ENCODE data around the gene TNFRSF19.
"Not testable (repeated sequence)": the region's sequence is repeated elsewhere in the genome, so short reads cannot be mapped to it uniquely, and the experiment has no call there.

The TNFRSF19 gene, protein sequence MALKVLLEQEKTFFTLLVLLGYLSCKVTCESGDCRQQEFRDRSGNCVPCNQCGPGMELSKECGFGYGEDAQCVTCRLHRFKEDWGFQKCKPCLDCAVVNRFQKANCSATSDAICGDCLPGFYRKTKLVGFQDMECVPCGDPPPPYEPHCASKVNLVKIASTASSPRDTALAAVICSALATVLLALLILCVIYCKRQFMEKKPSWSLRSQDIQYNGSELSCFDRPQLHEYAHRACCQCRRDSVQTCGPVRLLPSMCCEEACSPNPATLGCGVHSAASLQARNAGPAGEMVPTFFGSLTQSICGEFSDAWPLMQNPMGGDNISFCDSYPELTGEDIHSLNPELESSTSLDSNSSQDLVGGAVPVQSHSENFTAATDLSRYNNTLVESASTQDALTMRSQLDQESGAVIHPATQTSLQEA

DNA sequence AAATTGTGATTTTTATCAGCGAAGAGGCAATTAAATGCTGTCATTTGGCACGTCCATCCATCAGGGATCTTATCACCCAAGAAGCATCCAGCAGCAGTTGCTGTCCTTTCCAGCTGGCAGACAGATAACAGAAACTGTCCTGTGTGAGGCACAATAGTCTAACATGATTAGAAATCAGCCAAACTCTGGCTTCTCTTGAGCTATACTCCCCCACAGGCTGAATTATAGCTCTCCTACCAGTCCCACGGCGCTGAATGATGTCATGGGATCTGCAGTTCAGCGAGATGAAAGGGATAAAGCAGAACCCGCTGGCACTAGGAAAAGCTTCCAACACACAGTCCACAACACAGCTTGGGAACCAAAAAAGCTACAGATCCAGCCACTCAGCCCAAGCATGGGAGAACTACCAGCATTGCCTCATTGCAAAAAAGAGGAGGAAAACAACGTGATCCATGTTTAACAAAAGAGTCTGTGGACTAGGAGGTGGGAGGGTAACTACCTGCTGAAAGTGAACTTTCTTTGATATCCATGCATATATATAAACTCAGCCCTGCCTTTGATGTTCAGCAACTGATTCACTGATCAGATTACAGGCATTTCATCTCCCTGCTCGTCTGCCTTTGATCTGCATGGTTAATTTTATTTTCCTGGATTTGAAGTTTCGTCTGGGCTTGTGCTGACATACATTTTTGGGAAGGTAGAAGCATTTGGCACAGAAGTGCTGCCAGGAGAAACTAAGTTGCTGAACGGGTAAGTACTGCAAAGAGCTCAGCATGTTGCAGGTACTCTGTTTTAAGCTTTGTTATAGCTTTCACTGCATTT, at the start of gene TNFRSF19:
Gene TNFRSF19, plus strand, starts transcription at position 314 of the 822 bp plus-strand sequence. CDS start 19,772 bp downstream, outside the sequence.
- DNase-seq (ENCODE audit: low read depth): no peak

DNA sequence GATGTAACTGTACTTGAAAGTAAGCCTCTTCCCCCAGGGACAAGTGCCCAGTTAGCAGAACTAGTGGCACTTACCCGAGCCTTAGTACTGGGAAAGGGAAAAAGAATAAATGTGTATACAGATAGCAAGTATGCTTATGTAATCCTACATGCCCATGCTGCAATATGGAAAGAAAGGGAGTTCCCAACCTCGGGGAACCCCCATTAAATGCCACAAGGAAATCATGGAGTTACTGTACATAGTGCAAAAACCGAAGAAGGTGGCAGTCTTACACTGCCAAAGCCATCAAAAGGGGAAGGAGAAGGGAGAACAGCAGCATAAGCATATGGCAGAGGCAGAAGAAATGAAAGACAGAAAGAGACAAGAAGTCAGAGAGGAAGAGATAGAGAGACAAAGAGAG, 40.3 kb upstream of the TNFRSF19 start:
- not testable (repeated sequence) for DNase-seq (ENCODE audit: low read depth)

DNA sequence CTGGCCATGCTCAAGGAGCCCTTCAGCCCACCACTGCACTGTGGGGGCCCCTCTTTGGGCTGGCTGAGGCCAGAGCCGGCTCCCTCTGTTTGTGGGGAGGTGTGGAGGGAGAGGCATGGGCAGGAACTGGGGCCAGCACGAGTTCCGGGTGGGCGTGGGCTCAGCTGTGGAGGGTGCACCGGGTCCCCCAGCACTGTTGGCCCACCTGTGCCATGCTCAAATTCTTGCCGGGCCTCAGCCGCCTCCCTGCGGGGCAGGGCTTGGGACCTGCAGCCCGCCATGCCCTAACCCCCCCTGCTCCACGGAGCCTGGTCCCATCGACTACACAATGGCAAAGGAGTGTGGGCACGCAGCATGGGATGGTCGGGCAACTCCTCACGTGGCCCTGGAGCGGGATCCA, 38.8 kb upstream of the TNFRSF19 start:
- no peak for DNase-seq (ENCODE audit: low read depth)

DNA sequence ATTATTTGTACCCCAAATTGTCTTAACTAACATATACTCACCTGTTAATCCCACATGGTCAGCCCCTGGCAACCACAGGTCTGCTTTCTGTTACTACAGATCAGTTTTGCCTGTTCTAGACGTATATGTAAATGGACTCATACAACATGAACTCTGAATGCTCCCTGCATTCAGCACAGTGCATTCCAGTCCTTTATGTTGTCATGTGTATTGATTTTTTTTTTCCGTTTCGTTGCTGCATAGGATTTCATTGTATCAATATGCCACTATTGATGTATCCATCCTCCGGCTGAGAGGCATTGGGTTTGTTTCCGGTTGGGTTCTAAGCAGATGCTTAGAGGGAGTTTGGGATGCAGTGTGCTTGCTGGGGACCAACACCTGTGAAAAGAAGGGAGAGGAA, 36.1 kb upstream of the TNFRSF19 start:
- DNase-seq (ENCODE audit: low read depth): no peak

DNA sequence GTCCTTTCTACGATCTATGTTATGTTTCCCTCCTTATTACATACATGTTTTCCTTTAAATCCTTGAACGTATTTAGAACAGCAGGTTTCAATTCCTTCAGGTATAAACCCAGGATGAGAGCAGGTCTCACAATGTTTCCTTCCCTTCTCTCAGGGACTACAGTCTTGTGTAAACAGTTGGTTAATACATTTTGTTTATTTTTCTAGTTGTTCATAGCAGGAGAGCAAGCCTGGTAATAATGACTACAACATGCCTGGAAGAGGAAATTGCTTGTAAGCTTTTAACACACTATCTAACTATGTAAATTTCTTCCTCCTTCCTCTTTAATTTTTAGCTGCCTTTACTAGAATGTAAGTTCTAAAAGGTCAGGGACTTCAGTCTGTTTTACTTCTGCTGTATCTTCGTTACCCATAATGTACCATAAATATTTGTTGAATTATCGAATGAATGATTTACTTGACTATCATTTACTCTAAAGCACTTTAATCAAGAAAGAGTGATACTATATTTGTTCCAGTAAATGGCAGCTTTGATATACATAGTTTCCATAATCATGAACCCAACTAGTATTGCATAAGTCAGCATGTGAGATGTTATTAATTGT, 28.9 kb upstream of the TNFRSF19 start:
- DNase-seq (ENCODE audit: low read depth): no peak

DNA sequence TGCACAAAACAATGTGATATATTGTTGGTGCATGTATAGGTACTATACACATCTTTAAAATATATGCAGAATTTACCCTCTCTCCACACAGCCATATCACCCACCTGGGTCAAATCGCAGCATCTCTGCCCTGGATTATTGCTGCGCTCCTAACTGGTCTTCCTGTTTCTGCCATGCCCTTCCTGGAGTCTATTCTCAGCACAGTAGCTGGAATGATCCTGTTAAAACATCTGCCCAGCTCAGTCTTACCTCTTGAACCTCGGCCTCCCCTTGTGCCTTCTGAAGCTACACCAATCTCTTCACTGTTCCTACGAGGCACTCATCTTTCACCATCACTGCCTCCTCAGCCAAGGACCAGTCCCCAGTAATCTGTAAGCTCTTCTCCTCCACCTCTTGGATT, 25.5 kb upstream of the TNFRSF19 start:
- no peak for DNase-seq (ENCODE audit: low read depth)

- DNase-seq (ENCODE audit: low read depth): no peak
Measured at GRCh38 chr13:23547000-23547590, 23.1 kb upstream of the TNFRSF19 start.

DNA sequence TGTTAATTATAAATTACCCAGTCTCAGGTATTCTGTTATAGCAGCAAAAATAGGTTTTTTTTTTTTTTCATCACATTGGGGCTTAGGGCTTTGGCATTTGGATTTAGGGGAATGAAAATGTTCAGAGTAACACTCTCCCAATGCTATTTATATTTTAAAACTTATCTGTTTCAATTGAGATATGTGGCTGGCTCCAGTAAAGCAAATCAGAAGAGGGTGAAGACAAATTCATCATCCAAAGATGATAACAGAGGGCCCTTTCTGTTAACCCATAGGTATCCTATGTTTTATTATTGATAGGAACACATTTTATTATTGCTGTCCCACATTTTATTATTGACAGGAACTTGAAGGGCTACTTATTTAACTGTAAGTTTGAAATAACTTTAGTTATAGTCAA, 20.5 kb upstream of the TNFRSF19 start:
- DNase-seq (ENCODE audit: low read depth): no peak

DNA sequence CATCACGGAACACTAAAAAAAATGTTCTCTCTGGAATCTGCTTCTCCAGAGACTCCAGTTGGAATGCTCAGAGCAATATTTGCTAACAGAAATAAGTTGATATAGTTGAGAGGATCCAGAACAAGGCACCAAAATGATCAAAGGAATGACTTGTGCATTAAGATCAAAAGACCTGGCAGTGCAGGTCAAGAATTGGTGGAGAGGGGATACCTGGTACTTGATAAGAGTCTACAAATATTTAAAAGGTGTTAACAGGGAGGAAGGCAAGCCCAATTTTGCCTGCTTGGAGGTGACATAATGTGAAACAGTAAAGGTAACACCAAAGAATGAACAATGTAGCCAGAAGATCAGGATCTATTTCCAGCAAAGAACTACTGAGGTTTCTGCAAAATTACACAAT, 20.0 kb upstream of the TNFRSF19 start:
- no peak for DNase-seq (ENCODE audit: low read depth)

DNA sequence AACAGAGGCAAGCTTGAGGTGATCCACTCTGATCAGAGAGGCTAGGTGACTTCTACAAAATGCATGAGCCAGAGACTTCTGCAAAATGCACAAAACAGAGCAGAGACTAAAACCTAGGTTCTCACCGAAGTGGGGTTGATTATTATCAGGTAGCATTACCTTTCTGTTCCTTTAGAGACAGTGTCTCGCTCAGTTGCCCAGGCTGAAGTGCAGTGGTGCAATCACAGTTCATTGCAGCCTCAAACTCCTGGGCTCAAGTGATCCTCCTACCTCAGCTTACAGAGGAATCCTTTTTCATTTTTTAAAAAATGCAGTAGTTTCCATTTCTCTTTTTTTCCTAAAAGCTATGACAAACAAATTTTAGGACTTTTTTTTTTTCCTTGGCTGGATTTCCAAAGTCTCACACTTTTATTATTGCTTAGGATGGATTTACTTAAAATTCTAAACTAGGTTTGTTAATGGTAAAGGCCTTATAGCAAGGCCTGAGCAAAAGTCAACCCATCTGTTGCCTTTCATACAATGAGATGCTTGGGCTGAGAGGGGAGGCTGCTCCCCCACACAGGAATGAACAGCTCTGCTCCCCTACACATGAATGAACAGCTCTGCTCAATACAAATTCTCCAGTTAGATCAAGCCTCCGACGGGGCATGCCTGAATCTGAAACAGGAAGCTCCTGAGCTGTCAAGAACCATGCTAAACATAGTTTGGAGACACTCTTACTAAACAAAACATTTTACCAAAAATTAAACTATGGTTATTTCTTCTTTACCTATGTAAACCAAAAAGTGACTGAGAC, 18.8 kb upstream of the TNFRSF19 start:
- no peak for DNase-seq (ENCODE audit: low read depth)

GRCh38 chr13:23552171-23552570, 18.0 kb upstream of the TNFRSF19 start:
- no peak for DNase-seq (ENCODE audit: low read depth)

DNA sequence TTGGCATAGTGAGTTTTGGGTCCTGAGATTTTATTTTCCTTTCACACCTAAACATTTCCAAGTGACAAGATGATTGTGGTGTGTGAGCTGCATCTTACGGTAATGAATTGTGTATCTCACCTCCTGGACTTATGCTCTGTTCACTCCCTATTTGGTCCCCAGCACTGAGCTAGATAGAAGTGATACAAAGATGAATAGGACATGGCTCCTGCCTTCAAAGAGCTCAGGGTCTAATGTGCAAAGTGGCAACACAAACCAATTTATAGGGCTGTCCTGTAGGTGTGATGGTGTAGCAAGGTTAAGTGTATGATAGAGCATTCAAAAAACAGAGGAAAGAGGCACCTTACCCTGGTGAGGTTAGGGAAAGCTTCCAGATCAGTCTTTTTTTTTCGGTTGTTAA, 17.6 kb upstream of the TNFRSF19 start:
- no peak for DNase-seq (ENCODE audit: low read depth)

DNA sequence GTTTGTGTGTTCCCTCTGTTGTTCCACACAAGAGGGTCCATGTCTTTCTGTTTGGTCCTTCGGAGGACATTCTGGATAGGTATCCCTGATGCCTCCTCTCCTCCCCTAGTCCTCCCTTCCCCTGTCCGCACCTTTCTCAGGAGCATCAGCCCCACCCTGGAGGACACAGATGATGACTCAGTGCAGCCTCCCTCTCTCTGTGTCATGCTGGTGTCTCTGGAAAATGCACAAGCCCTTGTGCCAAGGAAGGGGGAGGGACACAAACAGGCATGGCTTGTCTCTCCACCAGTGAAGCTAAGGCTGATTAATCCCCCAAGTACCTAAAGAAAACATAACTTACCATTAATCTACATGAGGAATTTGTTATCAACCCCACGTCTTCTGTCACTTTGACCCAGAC, 16.2 kb upstream of the TNFRSF19 start:
- no peak for DNase-seq (ENCODE audit: low read depth)

- no peak for DNase-seq (ENCODE audit: low read depth)
Measured at GRCh38 chr13:23557043-23557442, 13.2 kb upstream of the TNFRSF19 start.

GRCh38 chr13:23557733-23558132, 12.5 kb upstream of the TNFRSF19 start:
- no peak for DNase-seq (ENCODE audit: low read depth)

DNA sequence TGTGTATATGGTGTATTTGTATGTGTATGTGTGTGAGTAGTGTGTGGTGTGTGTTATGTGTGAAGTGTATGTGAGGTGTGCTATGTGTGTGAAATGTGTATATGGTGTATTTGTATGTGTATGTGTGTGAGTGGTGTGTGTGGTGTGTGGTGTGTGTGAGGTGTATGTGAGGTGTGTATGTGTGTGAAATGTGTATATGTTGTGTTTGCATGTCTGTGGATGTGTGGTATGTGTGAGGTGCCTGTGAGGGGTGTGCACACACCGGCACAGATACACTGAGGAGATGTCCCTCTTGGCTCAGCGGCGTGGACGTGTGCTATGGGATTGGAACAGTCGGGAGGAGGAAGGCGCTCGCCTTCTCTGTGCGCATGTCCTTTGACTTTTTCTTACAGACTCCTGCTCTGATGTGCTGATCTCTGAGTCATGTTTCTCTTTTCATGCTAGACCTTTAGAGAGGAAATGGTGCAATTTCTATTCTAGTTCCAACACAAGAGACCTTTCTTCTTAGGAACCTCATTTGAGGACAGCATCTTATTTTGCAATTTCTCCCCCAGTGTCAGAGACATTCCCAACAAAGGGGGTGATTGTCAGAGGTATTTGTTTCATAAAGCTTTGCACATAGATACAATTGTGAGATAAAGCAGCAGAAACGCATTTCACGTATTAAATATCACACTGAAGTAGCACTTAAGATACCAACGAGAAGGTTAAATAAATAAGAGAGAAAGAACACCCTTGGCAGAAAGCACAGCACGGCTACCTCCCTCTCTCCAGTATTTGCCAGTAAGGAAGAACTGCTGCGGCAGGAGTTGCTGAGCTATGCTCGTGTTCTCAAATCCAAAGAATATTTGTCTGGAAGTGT, 11.3 kb upstream of the TNFRSF19 start:
- no peak for DNase-seq (ENCODE audit: low read depth)

DNA sequence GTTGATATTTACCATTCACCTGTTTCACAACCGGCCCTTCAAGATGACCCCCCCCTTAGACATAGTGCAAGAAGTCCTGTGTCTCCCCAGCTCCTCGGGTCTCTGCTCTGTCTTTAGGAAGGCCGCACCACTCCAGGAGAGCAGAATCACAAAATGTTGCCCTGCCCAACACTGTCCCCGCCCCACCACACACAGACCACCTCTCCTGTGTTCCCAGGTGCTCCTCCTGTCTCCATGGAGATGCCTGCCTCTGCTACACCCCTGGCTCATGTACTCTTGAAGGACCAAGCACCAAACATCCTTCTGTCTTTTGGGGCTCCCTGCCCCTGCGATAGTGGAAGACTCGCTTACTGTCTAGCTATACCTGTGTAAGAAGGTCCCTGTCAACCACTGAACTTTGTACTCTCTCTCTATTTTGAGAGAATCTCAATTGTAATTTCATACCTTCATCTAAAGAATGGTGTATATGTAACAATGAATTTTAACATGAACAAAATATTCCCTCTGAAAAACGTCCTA, 9.6 kb upstream of the TNFRSF19 start:
- DNase-seq (ENCODE audit: low read depth): no peak

DNA sequence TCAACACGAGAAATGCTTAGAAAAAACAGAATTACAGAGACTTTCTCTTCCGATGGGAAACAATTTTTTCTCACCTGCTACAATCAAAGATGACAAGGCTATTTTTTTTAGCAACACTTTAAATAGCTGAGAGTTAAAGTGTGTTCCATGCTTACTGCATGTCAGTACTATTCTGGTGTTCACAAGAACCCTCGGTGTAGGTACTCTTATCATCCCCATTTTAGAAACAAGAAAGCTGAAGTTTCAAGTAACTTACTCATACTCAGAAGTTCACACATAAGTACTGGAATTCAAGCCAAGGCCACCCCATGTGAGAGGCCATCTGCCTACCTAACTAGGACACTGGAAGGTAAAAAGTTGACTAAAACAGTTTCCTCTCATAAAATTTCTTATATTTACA, 9.0 kb upstream of the TNFRSF19 start:
- no peak for DNase-seq (ENCODE audit: low read depth)

GRCh38 chr13:23563085-23563845, 6.9 kb upstream of the TNFRSF19 start:
- no peak for DNase-seq (ENCODE audit: low read depth)
